ENCODE data around the gene PAK4. TPM values are rescaled to one million over a fixed set of nuclear protein-coding genes. Genes with fewer than 3 reads are reported as not detected.
A peak's percentile ranks its signal among the peaks of the same experiment; 100 is the strongest.

The PAK4 gene
- total and polyA plus RNA-seq, 2 of the 13 experiments (the other 11 are each of a cell fraction or from before 2014, with no cell fraction given) = 9.5 to 17.8 TPM

- TF ChIP-seq ZBTB40 (IDR thresholded peaks at IDR 0.05) (no peak), ZBTB40 (CRISPR knock-in tag; IDR thresholded peaks at IDR 0.05) (peak; percentile 60; the same call in 1 of the 2 replicates), YEATS4 (CRISPR knock-in tag; IDR thresholded peaks at IDR 0.05; ENCODE audit: borderline replicate concordance) (peak; percentile 79), ZNF468 (CRISPR knock-in tag; IDR thresholded peaks at IDR 0.05) (no peak), ZNF281 (CRISPR knock-in tag; IDR thresholded peaks at IDR 0.05; ENCODE audit: borderline replicate concordance) (peak; percentile 63; the same call in 1 of the 2 replicates), ZNF703 (CRISPR knock-in tag; IDR thresholded peaks at IDR 0.05; ENCODE audit: borderline replicate concordance) (0 out of 2 replicates have a peak, but pooled peaks have one; percentile 15), ZGPAT (CRISPR knock-in tag; IDR thresholded peaks at IDR 0.05) (peak; percentile 82), MEF2D (CRISPR knock-in tag; IDR thresholded peaks at IDR 0.05) (peak; percentile 23; the same call in 1 of the 2 replicates), SNAPC5 (CRISPR knock-in tag; IDR thresholded peaks at IDR 0.05; ENCODE audit: borderline replicate concordance) (peak; percentile 17; the same call in 1 of the 2 replicates), ZNF274 (CRISPR knock-in tag; IDR thresholded peaks at IDR 0.05) (peak; percentile 74; the same call in 1 of the 2 replicates), RCOR2 (CRISPR knock-in tag; IDR thresholded peaks at IDR 0.05) (no peak)
Measured at GRCh38 chr19:39125554-39126311, at the start of gene PAK4 (continued).

Data from HepG2 (cell line).